Stimulated activated CD8-positive, alpha-beta memory T cell treated with anti-CD3 and anti-CD28 coated beads, Interleukin-4, amount 100 ng/mL, for 24 hours (primary cell): ENCODE data around the gene RABL6.
"Not testable (repeated sequence)": the region's sequence is repeated elsewhere in the genome, so short reads cannot be mapped to it uniquely, and the experiment has no call there.

ENCODE experiments used
- DNase-seq: peaks from one replicate; pipeline ENCODE4 v3.0.0-alpha.2; 2020; ENCODE audit warnings: low read depth

The RABL6 gene, protein sequence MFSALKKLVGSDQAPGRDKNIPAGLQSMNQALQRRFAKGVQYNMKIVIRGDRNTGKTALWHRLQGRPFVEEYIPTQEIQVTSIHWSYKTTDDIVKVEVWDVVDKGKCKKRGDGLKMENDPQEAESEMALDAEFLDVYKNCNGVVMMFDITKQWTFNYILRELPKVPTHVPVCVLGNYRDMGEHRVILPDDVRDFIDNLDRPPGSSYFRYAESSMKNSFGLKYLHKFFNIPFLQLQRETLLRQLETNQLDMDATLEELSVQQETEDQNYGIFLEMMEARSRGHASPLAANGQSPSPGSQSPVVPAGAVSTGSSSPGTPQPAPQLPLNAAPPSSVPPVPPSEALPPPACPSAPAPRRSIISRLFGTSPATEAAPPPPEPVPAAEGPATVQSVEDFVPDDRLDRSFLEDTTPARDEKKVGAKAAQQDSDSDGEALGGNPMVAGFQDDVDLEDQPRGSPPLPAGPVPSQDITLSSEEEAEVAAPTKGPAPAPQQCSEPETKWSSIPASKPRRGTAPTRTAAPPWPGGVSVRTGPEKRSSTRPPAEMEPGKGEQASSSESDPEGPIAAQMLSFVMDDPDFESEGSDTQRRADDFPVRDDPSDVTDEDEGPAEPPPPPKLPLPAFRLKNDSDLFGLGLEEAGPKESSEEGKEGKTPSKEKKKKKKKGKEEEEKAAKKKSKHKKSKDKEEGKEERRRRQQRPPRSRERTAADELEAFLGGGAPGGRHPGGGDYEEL

GRCh38 chr9:136807281-136808074, at the start of gene RABL6:
TSS of gene RABL6 (plus strand) at chr9:136807948. CDS start at chr9:136808197, 249 bp downstream.
- DNase-seq = peak; percentile 71

- DNase-seq = no peak
Observed at GRCh38 chr9:136759001-136759400, 48.7 kb upstream of the RABL6 start.

DNA sequence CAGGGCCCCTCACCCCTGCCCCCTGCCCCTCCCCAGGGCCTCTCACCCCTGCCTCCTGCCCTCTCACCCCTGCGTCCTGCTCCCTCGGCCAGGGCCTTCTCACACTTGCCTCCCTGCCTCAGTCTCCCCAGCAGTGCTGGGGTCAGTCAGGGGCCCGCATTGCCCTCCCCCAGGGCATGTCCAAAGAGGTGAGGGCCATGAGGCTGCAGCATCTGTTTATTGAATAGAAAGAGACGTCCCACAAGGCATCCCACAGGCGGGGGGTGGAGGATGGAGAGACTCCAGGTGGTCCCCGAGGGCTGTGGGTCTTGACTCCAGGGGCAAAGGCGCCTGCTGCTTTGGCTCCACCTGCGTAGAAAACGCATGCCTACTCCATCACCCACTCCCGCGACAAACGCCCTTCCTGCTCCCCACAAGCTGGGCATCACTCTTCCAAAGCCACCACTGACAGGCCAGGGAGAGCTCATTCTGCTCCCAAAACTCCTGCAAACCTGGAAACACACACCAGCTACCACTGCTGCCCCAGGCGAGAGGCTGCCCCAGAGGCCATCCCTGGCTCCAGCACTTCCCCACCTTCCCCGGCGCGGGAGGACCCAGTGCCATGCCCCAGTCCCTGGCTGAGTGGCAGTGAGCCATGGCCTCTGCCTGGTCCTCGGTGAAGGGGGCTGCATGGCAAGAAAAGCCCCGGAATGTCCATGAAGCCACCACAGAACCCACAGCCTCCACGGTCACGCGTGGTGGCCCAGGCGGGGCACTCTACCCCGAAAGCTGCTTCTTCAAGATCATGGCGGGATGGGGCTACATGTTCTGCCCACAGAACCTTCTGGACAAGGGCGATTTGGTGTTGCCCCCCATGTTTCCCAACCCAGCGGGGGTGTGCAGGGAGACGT, 48.1 kb upstream of the RABL6 start:
- no peak for DNase-seq

DNA sequence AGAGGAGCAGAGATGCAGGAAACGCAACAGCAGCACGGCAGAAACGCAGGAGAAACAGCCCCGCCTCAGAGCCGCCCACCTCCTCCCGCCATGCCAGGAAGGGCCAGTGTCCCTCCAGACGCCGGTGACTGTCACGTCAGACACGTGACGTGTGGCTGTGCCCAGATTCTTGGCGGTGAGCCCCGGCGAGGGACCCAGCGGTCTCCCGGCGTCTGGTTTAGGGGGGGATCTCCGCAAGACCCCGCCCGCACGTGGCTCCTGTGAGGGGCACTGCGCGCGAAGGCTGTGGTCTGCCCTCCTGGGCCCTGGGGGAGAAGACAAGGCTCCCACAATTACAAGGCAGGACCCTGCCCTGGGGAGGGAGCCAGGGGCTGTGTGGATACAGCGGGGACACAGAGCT, 47.3 kb upstream of the RABL6 start:
- DNase-seq = no peak

- peak; percentile 20 for DNase-seq
Observed at GRCh38 chr9:136760834-136761544, 46.8 kb upstream of the RABL6 start.

GRCh38 chr9:136761545-136761981, 46.2 kb upstream of the RABL6 start:
- no peak for DNase-seq

GRCh38 chr9:136762221-136762691, 45.5 kb upstream of the RABL6 start:
- no peak for DNase-seq

- DNase-seq = peak; percentile 44
Observed at GRCh38 chr9:136762915-136763648, 44.7 kb upstream of the RABL6 start.

- no peak for DNase-seq
Observed at GRCh38 chr9:136763649-136764035, 44.1 kb upstream of the RABL6 start.

GRCh38 chr9:136764301-136764891, 43.4 kb upstream of the RABL6 start, which contains the start of gene LCN15:
TSS of gene LCN15 (minus strand) at chr9:136764518. CDS start at chr9:136764488, 30 bp downstream.
- DNase-seq = no peak

- DNase-seq = no peak
Observed at GRCh38 chr9:136765041-136765440, 42.7 kb upstream of the RABL6 start.

DNA sequence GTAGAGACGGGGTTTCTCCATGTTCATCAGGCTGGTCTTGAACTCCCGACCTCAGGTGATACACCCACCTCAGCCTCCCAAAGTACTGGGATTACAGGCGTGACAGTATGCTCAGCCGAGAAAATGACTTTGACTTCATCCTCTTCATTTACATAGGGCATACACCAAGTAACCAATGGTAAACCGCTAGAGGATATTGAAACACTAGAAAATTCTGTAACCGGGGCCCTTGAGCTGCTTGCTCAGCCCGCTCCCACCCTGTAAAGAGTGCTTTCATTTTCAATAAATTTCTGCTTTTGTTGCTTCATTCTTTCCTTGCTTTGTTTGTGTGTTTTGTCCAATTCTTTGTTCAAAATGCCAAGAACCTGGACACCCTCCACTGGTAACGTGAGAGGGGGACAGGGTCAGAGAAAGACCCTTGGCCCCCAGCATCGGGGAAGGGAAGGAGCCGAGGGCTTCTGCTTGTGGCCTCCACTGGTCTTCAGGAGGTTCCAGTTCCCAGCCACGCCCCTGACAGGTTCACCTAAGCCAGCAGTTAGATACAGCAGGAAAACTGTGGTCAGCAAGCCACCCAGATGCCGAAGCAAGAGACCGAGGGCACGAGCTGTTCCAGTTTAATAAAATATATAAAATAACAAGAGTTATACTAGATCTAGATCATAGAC, 41.9 kb upstream of the RABL6 start:
- not testable (repeated sequence) for DNase-seq

DNA sequence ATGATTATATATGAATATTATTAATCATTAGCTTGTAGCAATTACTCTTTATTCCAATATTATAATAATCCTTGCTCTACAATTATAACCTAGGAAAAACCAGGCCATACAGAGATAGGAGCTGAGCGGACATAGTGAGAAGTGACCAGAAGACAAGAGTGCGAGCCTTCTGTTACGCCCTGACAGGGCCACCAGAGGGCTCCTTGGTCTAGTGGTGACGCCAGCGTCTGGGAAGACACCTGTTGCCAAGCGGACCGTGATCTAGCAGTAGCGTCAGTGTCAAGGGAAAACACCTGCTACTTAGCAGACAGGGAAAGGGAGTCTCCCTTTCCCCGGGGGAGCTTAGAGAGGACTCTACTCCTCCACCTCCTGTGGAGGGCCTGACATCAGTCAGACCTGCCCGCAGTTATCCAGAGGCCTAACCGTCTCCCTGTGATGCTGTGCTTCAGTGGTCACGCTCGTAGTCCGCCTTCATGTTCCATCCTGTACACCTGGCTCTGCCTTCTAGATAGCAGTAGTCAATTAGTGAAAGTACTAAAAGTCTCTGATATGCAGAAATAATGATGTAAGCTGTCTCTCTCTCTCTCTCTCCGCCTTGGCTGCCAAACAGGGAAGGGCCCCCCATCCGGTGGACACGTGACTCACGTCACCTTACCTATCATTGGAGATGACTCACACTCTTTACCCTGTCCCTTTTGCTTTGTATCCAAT, 41.2 kb upstream of the RABL6 start:
- peak; percentile 14 for DNase-seq

DNA sequence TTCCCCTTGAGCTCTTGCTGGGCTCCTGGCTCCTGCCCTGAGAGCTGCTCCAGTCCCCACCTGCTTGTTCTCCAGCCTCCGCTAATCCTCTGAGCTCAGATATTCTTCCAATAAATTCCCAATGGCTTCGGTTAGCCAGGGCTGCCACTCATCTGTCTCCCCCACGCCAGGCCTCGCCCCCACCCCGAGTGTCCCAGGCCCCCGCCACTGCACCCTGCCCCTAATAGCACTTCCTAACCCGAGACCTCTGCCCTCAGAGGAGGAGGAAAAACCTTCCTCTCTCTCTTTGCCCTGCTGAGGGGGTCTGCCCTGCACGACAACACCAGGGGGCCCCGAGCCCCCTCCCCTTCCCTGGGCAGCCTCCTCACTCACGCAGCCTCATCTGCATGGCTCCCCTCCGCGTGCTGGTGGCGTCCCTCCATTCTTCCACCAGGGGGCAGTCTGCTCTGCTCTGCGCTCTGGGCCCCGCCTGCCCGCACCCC, 38.0 kb upstream of the RABL6 start:
- peak; percentile 24 for DNase-seq

DNA sequence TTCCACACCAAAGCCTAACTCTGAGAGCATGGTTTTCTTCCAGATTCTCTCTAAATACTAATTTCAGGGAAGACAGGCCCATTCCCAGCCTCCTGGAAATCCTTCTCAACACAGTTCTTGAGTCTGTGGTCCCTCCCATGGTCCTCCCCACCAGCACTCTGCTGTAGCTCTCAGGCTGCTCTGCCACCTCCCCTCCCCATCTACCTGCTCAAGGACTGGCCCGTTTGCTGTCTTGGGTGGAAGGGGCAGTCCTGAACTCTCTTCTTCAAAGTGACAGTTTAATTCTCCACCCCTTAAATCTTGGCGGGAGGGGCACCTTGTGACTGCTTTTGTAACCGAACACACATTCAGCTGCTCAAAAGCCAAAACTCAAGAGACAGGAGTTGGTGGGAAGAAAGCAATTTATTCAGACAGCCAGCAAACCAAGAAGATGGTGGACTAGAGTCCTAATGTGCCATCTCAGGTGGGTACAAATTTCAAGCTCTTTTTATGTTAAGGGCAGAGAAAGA, 35.8 kb upstream of the RABL6 start:
- no peak for DNase-seq

DNA sequence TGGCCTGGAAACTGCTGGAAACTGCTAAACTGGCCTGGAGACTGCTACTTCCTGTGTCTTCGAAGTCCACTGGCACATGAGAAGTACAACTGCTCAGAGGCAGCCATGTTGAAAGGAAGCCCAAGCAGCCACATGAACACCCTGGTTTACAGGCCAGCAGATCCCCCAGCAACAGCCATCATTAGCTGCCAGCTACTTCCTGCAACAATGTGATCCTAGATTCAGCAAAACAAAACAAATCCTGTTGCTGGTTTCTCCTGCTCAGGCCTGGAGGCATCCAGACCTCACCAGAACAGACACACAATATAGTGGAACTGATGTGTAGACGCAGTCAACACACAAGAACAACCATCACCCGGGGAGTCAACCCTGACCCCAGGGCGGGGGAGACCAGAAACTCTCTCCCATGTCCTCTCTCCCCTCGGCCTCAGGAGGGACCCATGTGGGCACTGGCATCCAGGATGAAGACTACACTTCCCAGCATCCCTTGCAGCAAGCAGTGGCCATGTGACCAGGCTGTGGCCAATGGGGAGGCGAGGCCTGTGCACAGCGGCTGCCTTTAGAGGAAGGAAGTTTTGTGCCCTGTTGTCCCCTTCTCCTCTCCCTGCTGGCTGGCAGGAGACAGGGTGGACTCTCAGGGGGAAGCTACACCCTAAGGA, 34.2 kb upstream of the RABL6 start:
- peak; percentile 10 for DNase-seq

DNA sequence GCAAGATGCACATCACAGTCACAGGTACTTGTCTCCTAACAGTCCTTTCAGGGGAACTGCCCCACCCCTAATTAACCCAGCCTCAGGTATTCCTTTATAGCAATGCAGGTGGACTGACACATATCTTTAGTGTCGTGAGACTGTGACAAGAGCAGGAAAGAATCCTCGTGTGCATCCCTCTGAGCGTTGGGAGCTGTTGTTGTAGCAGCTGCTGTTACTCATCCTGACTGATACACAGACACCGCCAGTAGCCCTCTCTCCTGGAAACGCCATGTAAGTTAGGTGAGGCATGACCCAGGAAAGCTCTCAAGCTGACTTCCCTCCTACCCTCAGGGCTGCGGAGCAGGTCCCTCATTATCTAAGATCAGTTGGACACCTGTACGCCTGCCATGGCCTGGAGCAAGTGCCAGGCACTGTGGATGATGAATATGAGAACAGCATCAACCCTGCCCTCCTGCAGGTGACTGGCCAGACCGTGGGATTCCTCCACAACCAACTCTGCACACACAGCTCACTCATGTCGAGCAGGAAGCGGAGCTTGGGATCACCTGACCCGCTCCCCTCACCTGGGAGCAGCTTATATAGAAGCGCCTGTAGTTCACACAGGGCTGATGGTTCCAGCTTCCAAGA, 33.2 kb upstream of the RABL6 start:
- DNase-seq = no peak
